Neural progenitor cell (in vitro differentiated cells): ENCODE measurements around the gene ZNF577. TPM values are rescaled to one million over a fixed set of nuclear protein-coding genes. Genes with fewer than 3 reads are reported as not detected.

ENCODE experiments used
- DNase-seq: peaks from one replicate; pipeline ENCODE4 v3.0.0-alpha.2; 2016; ENCODE audit warnings: low spot score
- H2AFZ ChIP-seq: fragments of 200-600 bp; sonication (generic); replicated peaks from 2 replicates; pipeline ENCODE4 v1.6.1; 2016; ENCODE audit warnings: antibody characterized with exemption
- H3F3A ChIP-seq: fragments of 200-600 bp; sonication (generic); 2 replicates; pipeline ENCODE4 v1.6.1; 2016; ENCODE audit warnings: antibody characterized with exemption, low read depth
- H3K27ac ChIP-seq: fragments of 200-600 bp; sonication (generic); 2 replicates; pipeline ENCODE4 v1.5.1; 2016; ENCODE audit warnings: mild to moderate bottlenecking
- H3K27me3 ChIP-seq: fragments of 200-600 bp; sonication (generic); 2 replicates; pipeline ENCODE4 v1.6.1; 2016; ENCODE audit warnings: mild to moderate bottlenecking, moderate library complexity
- H3K36me3 ChIP-seq: fragments of 200-600 bp; sonication (generic); 2 replicates; pipeline ENCODE4 v1.5.1; 2016
- H3K4me1 ChIP-seq: fragments of 200-600 bp; sonication (generic); 2 replicates; pipeline ENCODE4 v1.6.1; 2016; ENCODE audit warnings: mixed run types
- H3K4me2 ChIP-seq: fragments of 200-600 bp; sonication (generic); 2 replicates; pipeline ENCODE4 v1.6.1; 2016
- H3K4me3 ChIP-seq: fragments of 200-600 bp; sonication (generic); 2 replicates; pipeline ENCODE4 v1.5.1; 2016
- H3K79me2 ChIP-seq: fragments of 200-600 bp; sonication (generic); 2 replicates; pipeline ENCODE4 v1.6.1; 2016; ENCODE audit warnings: low read depth
- H3K9ac ChIP-seq: fragments of 200-600 bp; sonication (generic); 2 replicates; pipeline ENCODE4 v1.6.1; 2016
- H3K9me3 ChIP-seq: fragments of 200-600 bp; sonication (generic); 2 replicates; pipeline ENCODE4 v1.5.1; 2016; ENCODE audit warnings: low read depth
- H4K20me1 ChIP-seq: fragments of 200-600 bp; sonication (generic); 2 replicates; pipeline ENCODE4 v1.6.1; 2016; ENCODE audit warnings: low read depth
- H3K27ac Mint-ChIP-seq: 3 replicates; pipeline ENCODE4 v1.8.0; 2021; ENCODE audit warnings: mixed read lengths
- H3K27me3 Mint-ChIP-seq: 2 replicates; pipeline ENCODE4 v1.8.0; 2022; ENCODE audit warnings: low read depth, mild to moderate bottlenecking, inconsistent platforms, moderate library complexity, mixed read lengths; ENCODE audit not compliant: insufficient read depth
- H3K36me3 Mint-ChIP-seq: 3 replicates; pipeline ENCODE4 v1.8.0; 2021; ENCODE audit warnings: mixed read lengths
- H3K4me1 Mint-ChIP-seq: 3 replicates; pipeline ENCODE4 v1.8.0; 2021; ENCODE audit warnings: mixed read lengths
- H3K4me3 Mint-ChIP-seq: 3 replicates; pipeline ENCODE4 v1.8.0; 2021; ENCODE audit warnings: mild to moderate bottlenecking, moderate library complexity, mixed read lengths
- H3K9me3 Mint-ChIP-seq: 3 replicates; pipeline ENCODE4 v1.8.0; 2020; ENCODE audit warnings: mixed read lengths
- EZH2 ChIP-seq: fragments of 200-600 bp; sonication (generic); IDR thresholded peaks from 2 replicates; pipeline ENCODE4 v1.6.1; 2017; ENCODE audit warnings: antibody characterized with exemption, mild to moderate bottlenecking, moderate library complexity
- EZH2phosphoT487 ChIP-seq: fragments of 200-600 bp; sonication (generic); IDR thresholded peaks from 2 replicates; pipeline ENCODE4 v1.6.1; 2017; ENCODE audit warnings: antibody characterized with exemption
- total RNA-seq: library from RNA; depleted of rRNA; stranded (reverse); fragments of >200 nt; gene quantifications from 2 replicates; pipeline ENCODE4 v1.2.3, GENCODE V29; 2015; ENCODE audit warnings: low replicate concordance
- TF ChIP-seq, protein P1 (sequence below): fragments of 200-600 bp; sonication (generic); IDR thresholded peaks from 2 replicates; pipeline ENCODE4 v1.5.1; 2017; ENCODE audit warnings: antibody characterized with exemption, mild to moderate bottlenecking

ZNF577 gene
- total RNA-seq, 1 donor from 2014 or later, result 47.7 TPM

DNA sequence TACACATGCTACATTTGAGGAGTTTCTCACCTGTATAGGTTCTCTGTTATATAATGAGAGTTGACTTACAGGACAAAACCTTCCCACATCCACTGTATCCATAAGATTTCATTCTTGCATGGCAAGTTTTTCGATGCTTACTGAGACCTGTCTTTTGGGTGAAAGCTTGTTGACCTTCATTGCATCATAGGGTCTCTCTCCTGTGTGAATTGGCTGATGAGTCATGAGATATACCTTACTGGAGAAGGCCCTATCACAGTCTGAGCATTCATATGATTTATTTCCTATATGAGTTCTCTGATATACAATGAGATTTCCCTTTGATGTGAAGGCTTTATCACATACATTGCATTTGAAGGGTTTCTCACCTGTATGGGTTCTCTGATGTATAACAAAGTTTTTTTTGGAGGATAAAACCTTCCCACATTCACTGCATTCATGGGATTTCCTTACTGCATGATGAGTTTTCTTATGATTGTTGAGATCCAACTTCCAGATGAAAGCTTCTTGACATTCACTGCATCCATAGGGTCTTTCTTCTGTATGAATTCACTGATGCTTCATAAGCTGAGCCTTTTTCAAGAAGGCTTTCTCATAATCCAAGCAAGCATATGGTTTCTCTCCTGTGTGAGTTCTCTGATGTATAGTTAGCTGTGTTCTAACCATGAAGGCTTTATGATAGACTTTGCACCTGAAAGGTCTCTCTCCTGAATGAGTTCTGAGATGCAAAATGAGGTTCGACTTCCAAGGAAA lies 25.7 kb downstream of the ZNF577 start:
- peaks cover 3% of the 10 kb centered on the region for H3K27me3 Mint-ChIP-seq
- H3K9me3 Mint-ChIP-seq, result peaks cover 70% of the 10 kb centered on the region
- H3K4me3 Mint-ChIP-seq, result no peak overlapping the region

DNA sequence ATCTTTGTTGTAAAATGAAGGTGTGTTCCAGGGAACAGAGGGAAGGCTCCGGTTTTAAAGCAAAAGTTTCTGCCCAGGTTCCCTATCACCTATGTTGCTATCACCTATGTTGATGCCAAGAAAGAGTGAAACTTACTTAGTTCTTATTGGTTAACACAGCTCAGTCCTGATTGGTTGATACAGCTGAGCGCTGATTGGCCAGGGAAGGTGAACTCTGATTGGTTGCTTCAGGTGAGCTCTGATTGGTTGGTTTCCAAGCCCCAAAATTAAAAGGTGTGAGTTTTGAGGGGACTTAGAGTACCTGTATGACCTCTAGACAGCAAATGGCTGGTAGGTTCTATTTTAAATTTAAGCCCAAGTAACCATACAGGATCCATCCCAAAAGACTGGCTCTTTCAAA lies 50.6 kb downstream of the ZNF577 start:
- H3K4me2 ChIP-seq, result no peak overlapping the region
- Mint-ChIP-seq H3K4me1 (no peaks in the 10 kb centered on the region), H3K36me3 (no peaks in the 10 kb centered on the region), H3K27ac (no peak overlapping the region), H3K9me3 (peaks cover 23% of the 10 kb centered on the region), H3K4me3 (no peak overlapping the region), H3K27me3 (peaks cover 4% of the 10 kb centered on the region)
- no peak overlapping the region for H2AFZ ChIP-seq
- DNase-seq, result no peak
- H3K27me3 ChIP-seq, result no peaks in the 10 kb centered on the region
- H3K4me3 ChIP-seq, result no peak overlapping the region
- no peaks in the 10 kb centered on the region for H4K20me1 ChIP-seq
- H3K9me3 ChIP-seq, result peaks cover 7% of the 10 kb centered on the region
- H3K79me2 ChIP-seq, result no peaks in the 10 kb centered on the region
- no peak overlapping the region for H3K27ac ChIP-seq
- no peaks in the 10 kb centered on the region for H3F3A ChIP-seq
- no peak overlapping the region for H3K9ac ChIP-seq
- H3K36me3 ChIP-seq, result no peaks in the 10 kb centered on the region
- TF ChIP-seq, protein P1, sequence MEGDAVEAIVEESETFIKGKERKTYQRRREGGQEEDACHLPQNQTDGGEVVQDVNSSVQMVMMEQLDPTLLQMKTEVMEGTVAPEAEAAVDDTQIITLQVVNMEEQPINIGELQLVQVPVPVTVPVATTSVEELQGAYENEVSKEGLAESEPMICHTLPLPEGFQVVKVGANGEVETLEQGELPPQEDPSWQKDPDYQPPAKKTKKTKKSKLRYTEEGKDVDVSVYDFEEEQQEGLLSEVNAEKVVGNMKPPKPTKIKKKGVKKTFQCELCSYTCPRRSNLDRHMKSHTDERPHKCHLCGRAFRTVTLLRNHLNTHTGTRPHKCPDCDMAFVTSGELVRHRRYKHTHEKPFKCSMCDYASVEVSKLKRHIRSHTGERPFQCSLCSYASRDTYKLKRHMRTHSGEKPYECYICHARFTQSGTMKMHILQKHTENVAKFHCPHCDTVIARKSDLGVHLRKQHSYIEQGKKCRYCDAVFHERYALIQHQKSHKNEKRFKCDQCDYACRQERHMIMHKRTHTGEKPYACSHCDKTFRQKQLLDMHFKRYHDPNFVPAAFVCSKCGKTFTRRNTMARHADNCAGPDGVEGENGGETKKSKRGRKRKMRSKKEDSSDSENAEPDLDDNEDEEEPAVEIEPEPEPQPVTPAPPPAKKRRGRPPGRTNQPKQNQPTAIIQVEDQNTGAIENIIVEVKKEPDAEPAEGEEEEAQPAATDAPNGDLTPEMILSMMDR, result no peak
- no peak for TF ChIP-seq EZH2phosphoT487
- no peak for TF ChIP-seq EZH2
- H3K4me1 ChIP-seq, result no peaks in the 10 kb centered on the region

More for the DNA sequence above, 25.7 kb downstream of the ZNF577 start:
- Mint-ChIP-seq H3K27ac (no peak overlapping the region), H3K4me1 (no peaks in the 10 kb centered on the region), H3K36me3 (peaks cover 22% of the 10 kb centered on the region)
- H3K4me3 ChIP-seq, result no peak overlapping the region
- no peak overlapping the region for H3K4me2 ChIP-seq
- no peaks in the 10 kb centered on the region for H3K79me2 ChIP-seq
- TF ChIP-seq, protein P1, result no peak
- TF ChIP-seq EZH2phosphoT487 (no peak), EZH2 (no peak)
- H3F3A ChIP-seq, result no peaks in the 10 kb centered on the region
- H3K27ac ChIP-seq, result no peak overlapping the region
- H3K4me1 ChIP-seq, result no peaks in the 10 kb centered on the region
- H3K36me3 ChIP-seq, result peaks cover 38% of the 10 kb centered on the region
- H3K9me3 ChIP-seq, result peaks cover 60% of the 10 kb centered on the region
- no peak for DNase-seq
- H3K27me3 ChIP-seq, result no peaks in the 10 kb centered on the region
- H4K20me1 ChIP-seq, result no peaks in the 10 kb centered on the region
- H2AFZ ChIP-seq, result no peak overlapping the region
- H3K9ac ChIP-seq, result no peak overlapping the region

DNA sequence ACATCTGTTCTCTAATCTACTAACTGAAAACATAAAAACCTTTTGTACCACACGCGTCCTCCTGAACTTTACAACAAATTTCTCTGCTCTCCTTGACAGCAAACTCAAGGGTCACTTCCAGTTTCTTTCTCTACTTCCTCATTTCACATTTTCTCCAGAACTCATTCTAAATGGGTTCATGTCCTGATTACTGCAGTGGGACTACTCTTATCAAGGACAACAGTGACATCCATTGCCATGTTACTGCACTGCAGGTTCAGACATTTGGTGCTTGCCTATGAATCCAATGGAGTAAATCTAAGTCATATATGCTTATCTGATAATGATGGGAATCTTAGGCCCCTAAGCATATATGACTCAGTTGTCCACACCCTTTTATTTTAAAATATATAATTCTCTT lies 57.5 kb downstream of the ZNF577 start:
- H2AFZ ChIP-seq, result no peak overlapping the region
- no peak overlapping the region for H3K4me3 Mint-ChIP-seq
- no peaks in the 10 kb centered on the region for H3K36me3 Mint-ChIP-seq
- H3K27me3 Mint-ChIP-seq, result peaks cover under 1% of the 10 kb centered on the region
- no peaks in the 10 kb centered on the region for H3F3A ChIP-seq
- H3K4me2 ChIP-seq, result no peak overlapping the region
- H3K4me3 ChIP-seq, result no peak overlapping the region
- no peaks in the 10 kb centered on the region for H3K79me2 ChIP-seq
- H4K20me1 ChIP-seq, result no peaks in the 10 kb centered on the region
- no peak overlapping the region for H3K9ac ChIP-seq
- TF ChIP-seq, protein P1, result no peak
- TF ChIP-seq EZH2 (no peak), EZH2phosphoT487 (no peak)
- peaks cover 34% of the 10 kb centered on the region for H3K9me3 Mint-ChIP-seq
- no peaks in the 10 kb centered on the region for H3K36me3 ChIP-seq
- H3K9me3 ChIP-seq, result no peaks in the 10 kb centered on the region
- no peaks in the 10 kb centered on the region for H3K4me1 Mint-ChIP-seq
- H3K27ac ChIP-seq, result no peak overlapping the region
- no peak overlapping the region for H3K27ac Mint-ChIP-seq
- H3K27me3 ChIP-seq, result no peaks in the 10 kb centered on the region
- no peaks in the 10 kb centered on the region for H3K4me1 ChIP-seq
- DNase-seq, result no peak
